Nephron progenitor cell (in vitro differentiated cells): Measurements from ENCODE around the gene TMEM141.
"Not testable (repeated sequence)": the region's sequence is repeated elsewhere in the genome, so short reads cannot be mapped to it uniquely, and the experiment has no call there.

Experiments
- DNase-seq: peaks from one replicate; pipeline ENCODE4 v3.0.0; 2021
- H3K27ac Mint-ChIP-seq: 2 replicates; pipeline ENCODE4 v1.8.0; 2021; ENCODE audit warnings: mild to moderate bottlenecking, moderate library complexity, mixed read lengths
- H3K27me3 Mint-ChIP-seq: 2 replicates; pipeline ENCODE4 v1.8.0; 2021; ENCODE audit warnings: mild to moderate bottlenecking, low read depth, mixed read lengths; ENCODE audit not compliant: poor library complexity
- H3K36me3 Mint-ChIP-seq: 2 replicates; pipeline ENCODE4 v1.8.0; 2021; ENCODE audit warnings: low read depth, mixed read lengths
- H3K4me1 Mint-ChIP-seq: 2 replicates; pipeline ENCODE4 v1.8.0; 2021; ENCODE audit warnings: mixed read lengths
- H3K4me3 Mint-ChIP-seq: 2 replicates; pipeline ENCODE4 v1.8.0; 2021; ENCODE audit warnings: mild to moderate bottlenecking, moderate library complexity, mixed read lengths
- H3K9me3 Mint-ChIP-seq: 2 replicates; pipeline ENCODE4 v1.8.0; 2021; ENCODE audit warnings: mild to moderate bottlenecking, moderate library complexity, mixed read lengths
- TF ChIP-seq, protein P1 (sequence below): fragments of 200-600 bp; sonication (generic); IDR thresholded peaks from 2 replicates; pipeline ENCODE4 v1.5.0; 2021; ENCODE audit warnings: antibody characterized with exemption

TMEM141 gene

GRCh38 chr9:136754059-136754572 lies 37.0 kb upstream of the TMEM141 start:
- Mint-ChIP-seq H3K4me3 (no peak overlapping the region), H3K27ac (no peak overlapping the region), H3K4me1 (no peaks in the 10 kb centered on the region), H3K27me3 (peaks cover 28% of the 10 kb centered on the region), H3K36me3 (peaks cover 7% of the 10 kb centered on the region), H3K9me3 (peaks cover 39% of the 10 kb centered on the region)
- TF ChIP-seq, protein P1, sequence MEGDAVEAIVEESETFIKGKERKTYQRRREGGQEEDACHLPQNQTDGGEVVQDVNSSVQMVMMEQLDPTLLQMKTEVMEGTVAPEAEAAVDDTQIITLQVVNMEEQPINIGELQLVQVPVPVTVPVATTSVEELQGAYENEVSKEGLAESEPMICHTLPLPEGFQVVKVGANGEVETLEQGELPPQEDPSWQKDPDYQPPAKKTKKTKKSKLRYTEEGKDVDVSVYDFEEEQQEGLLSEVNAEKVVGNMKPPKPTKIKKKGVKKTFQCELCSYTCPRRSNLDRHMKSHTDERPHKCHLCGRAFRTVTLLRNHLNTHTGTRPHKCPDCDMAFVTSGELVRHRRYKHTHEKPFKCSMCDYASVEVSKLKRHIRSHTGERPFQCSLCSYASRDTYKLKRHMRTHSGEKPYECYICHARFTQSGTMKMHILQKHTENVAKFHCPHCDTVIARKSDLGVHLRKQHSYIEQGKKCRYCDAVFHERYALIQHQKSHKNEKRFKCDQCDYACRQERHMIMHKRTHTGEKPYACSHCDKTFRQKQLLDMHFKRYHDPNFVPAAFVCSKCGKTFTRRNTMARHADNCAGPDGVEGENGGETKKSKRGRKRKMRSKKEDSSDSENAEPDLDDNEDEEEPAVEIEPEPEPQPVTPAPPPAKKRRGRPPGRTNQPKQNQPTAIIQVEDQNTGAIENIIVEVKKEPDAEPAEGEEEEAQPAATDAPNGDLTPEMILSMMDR, result no peak
- DNase-seq, result no peak

DNA sequence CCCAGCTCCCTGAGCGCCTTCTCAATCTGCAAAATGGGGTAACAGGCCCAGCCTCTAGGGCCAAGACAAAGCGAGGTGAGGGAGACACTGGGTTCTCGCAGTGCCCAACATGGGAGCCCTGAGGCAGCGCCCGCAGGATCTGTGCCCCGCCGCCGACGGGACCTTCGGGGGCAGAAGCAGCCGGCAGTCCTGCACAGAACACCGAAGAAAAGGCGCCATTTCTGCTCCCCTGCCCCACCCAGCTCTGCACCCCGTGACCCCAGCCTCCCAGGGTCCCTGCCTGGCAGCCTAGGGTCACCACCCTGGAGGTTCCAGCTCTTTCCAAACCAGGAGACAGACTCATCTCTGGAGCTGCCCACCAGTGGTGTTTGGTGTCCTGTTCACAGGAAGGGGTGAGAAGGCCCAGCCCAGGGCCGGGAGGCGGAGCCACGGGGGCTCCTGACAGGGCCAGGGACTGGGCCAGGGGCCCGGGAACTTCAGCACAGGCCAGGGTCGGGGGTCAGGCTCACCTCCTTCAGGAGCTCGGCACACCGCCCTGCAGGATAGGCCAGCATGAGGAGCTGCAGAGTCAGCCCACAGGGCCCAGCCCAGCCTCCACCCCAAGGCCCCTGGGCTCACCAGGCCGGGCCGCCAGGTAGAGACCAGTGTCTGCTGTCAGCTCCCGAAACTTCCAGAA lies 36.4 kb upstream of the TMEM141 start:
- Mint-ChIP-seq H3K9me3 (peaks cover 39% of the 10 kb centered on the region), H3K27ac (no peak overlapping the region), H3K4me3 (no peak overlapping the region), H3K4me1 (peaks cover 3% of the 10 kb centered on the region), H3K36me3 (peaks cover 7% of the 10 kb centered on the region), H3K27me3 (peaks cover 28% of the 10 kb centered on the region)
- DNase-seq, result peak; percentile 54
- TF ChIP-seq, protein P1, result no peak

- peaks cover 38% of the 10 kb centered on the region for H3K9me3 Mint-ChIP-seq
- not testable (repeated sequence) for H3K4me3 Mint-ChIP-seq
Observed at GRCh38 chr9:136755302-136756133, 35.6 kb upstream of the TMEM141 start.

GRCh38 chr9:136756134-136756438 lies 35.1 kb upstream of the TMEM141 start:
- Mint-ChIP-seq H3K9me3 (peaks cover 32% of the 10 kb centered on the region), H3K4me1 (peaks cover 15% of the 10 kb centered on the region), H3K36me3 (peaks cover 7% of the 10 kb centered on the region), H3K27me3 (peaks cover 17% of the 10 kb centered on the region), H3K27ac (no peak overlapping the region), H3K4me3 (no peak overlapping the region)
- DNase-seq, result no peak
- TF ChIP-seq, protein P1, result no peak

More at GRCh38 chr9:136755302-136756133, 35.6 kb upstream of the TMEM141 start:
- H3K36me3 Mint-ChIP-seq, H3K27ac Mint-ChIP-seq, DNase-seq, H3K4me1 Mint-ChIP-seq: not testable (repeated sequence)
- H3K27me3 Mint-ChIP-seq, result peaks cover 22% of the 10 kb centered on the region

GRCh38 chr9:136756836-136757235 lies 34.3 kb upstream of the TMEM141 start:
- TF ChIP-seq, protein P1, result no peak
- peaks cover 7% of the 10 kb centered on the region for H3K36me3 Mint-ChIP-seq
- no peak for DNase-seq
- H3K27me3 Mint-ChIP-seq, result peaks cover 12% of the 10 kb centered on the region
- H3K27ac Mint-ChIP-seq, result no peak overlapping the region
- H3K4me1 Mint-ChIP-seq, result peaks cover 19% of the 10 kb centered on the region
- H3K9me3 Mint-ChIP-seq, result peaks cover 25% of the 10 kb centered on the region
- H3K4me3 Mint-ChIP-seq, result no peak overlapping the region

DNA sequence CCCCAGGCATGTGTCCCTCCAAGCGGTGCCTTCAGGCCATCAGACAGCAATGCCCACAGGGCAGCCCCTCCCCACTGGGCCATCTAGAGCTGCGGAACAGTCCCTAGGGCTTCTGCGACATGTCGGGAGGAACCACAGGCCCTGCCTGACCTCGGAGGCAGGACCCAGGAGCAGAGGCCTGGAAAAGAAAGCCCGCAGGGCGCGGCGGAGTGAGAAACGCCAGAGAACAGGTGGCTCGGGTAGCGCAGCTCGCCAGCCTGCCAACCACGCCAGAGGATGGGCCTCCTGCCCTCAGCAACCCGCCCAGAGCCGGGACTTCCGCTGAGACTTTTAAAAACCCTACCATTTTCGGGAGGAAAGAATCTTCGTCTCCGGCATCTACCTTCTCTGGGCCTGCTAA lies 33.8 kb upstream of the TMEM141 start:
- no peak overlapping the region for H3K27ac Mint-ChIP-seq
- H3K36me3 Mint-ChIP-seq, result peaks cover 5% of the 10 kb centered on the region
- H3K4me3 Mint-ChIP-seq, result no peak overlapping the region
- peaks cover 19% of the 10 kb centered on the region for H3K4me1 Mint-ChIP-seq
- H3K27me3 Mint-ChIP-seq, result peaks cover 8% of the 10 kb centered on the region
- H3K9me3 Mint-ChIP-seq, result peaks cover 20% of the 10 kb centered on the region
- TF ChIP-seq, protein P1, result no peak
- DNase-seq, result no peak
